Activated CD8-positive, alpha-beta T cell treated with anti-CD3 and anti-CD28 coated beads, Interleukin-2, amount 10 ng/mL, durations not matched to agents 7 days and 5 days (primary cell): ENCODE data around the gene HOOK2. TPM values are rescaled to one million over a fixed set of nuclear protein-coding genes. Genes with fewer than 3 reads are reported as not detected.
"Not testable (repeated sequence)": the region's sequence is repeated elsewhere in the genome, so short reads cannot be mapped to it uniquely, and the experiment has no call there.

Source experiments
- ATAC-seq: fragments of 150-1000 bp; cut with Tn5 transposase; one replicate; pipeline ENCODE4 v1.10.0; 2021; ENCODE audit warnings: moderate library complexity
- CTCF ChIA-PET: fragments of 350-600 bp; sonication (Branson Sonifier 250); formaldehyde crosslinking; loops from one replicate; lab custom pipeline; 2021; ENCODE audit warnings: antibody characterized with exemption; lab: Charles Lee
- POLR2A ChIA-PET: fragments of 350-600 bp; sonication (Branson Sonifier 250); formaldehyde crosslinking; loops from one replicate; lab custom pipeline; 2021; ENCODE audit warnings: antibody characterized with exemption; lab: Charles Lee
- DNase-seq: peaks from one replicate; pipeline ENCODE4 v3.0.0-alpha.2; 2020
- H3K27ac Mint-ChIP-seq: one replicate; pipeline ENCODE4 v1.8.0; 2021; ENCODE audit warnings: mild to moderate bottlenecking, mixed read lengths
- H3K27me3 Mint-ChIP-seq: one replicate; pipeline ENCODE4 v1.8.0; 2021; ENCODE audit warnings: low read depth, mixed read lengths
- H3K36me3 Mint-ChIP-seq: one replicate; pipeline ENCODE4 v1.8.0; 2021; ENCODE audit warnings: low read depth, mixed read lengths
- H3K4me1 Mint-ChIP-seq: one replicate; pipeline ENCODE4 v1.8.0; 2021; ENCODE audit warnings: low read depth, mixed read lengths
- H3K4me3 Mint-ChIP-seq: one replicate; pipeline ENCODE4 v1.8.0; 2021; ENCODE audit warnings: mild to moderate bottlenecking, mixed read lengths
- H3K9me3 Mint-ChIP-seq: one replicate; pipeline ENCODE4 v1.8.0; 2022; ENCODE audit warnings: mixed read lengths; ENCODE audit not compliant: insufficient read depth
- total RNA-seq, 2 experiments: library from RNA; stranded (reverse); gene quantifications; one replicate each; pipeline ENCODE4 v1.2.3, GENCODE V29; 2021

HOOK2 gene
- total RNA-seq, 2 experiments from 2014 or later, result 14.4 to 16.9 TPM

DNA sequence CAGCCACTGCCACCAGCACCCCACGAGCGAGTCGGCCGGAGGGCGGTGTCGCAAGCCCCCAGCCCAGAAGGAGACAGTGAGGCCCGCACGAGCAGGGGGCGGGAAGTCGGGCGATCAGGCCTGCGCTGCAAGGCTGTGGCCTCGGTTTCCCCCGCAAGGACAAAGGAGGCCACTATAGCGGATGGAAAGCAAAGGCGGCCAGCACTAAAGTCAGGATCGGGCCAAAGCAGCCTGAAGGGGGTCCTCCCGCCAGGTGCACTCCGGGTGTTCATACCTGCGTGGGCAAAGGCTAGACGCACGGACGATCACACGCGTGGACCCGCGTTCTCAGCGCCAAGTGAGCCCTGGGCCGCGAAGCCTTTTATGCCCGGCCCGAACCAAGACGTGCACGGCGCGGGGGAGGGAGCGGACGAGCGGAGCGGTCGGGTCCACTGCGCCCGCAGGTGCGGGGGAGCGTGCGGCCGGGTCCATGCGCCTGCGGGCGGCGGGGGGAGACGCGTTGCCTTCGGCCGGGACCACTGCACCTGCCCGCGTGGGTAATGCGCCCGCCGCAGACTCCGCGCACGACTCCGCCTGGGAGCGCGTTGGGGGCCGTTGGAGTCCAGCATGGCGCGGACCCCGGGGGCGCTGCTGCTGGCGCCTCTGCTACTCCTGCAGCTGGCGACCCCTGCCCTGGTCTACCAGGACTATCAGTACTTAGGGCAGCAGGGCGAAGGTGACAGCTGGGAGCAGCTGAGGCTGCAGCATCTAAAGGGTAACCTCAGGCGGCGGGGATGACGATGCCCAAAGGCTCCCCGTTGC, 26.3 kb upstream of the HOOK2 start, which contains the start of the genes PRDX2 and THSD8:
Gene PRDX2 (minus strand): TSS at position 335 of the 801 bp plus-strand sequence. CDS start 539 bp downstream, outside the sequence.
Gene THSD8 (plus strand): TSS at position 604 of the 801 bp plus-strand sequence. CDS start 3 bp downstream, at position 607.
- Mint-ChIP-seq H3K36me3 (peaks cover 10% of the 10 kb centered on the region), H3K4me3 (peak within 1 kb of the TSS; percentile 89), H3K4me1 (peaks cover 32% of the 10 kb centered on the region), H3K27me3 (no peaks in the 10 kb centered on the region), H3K9me3 (no peaks in the 10 kb centered on the region), H3K27ac (peak within 1 kb of the TSS; percentile 81)
- ATAC-seq (peak; percentile 64), DNase-seq (peak; percentile 84)
- ChIA-PET CTCF (interaction anchor here (0.8 to 11.4 kb wide), 12 partner anchors 10 to 164 kb away, joined by 3 to 390 read pairs (median 6); partner anchors contain the start of genes HOOK2 and JUNB), POLR2A (interaction anchor here (0.9 to 4.2 kb wide), 4 partner anchors 10 to 68 kb away, joined by 3 to 34 read pairs (median 4); partner anchors contain the start of gene JUNB)

GRCh38 chr19:12800923-12801465, 25.6 kb upstream of the HOOK2 start:
- ChIA-PET POLR2A (interaction anchor here (0.7 to 4.2 kb wide), 4 partner anchors 9 to 81 kb away, joined by 3 to 34 read pairs (median 4); partner anchors contain the start of gene JUNB), CTCF (interaction anchor here (0.9 to 11.4 kb wide), 5 partner anchors 25 to 165 kb away, joined by 3 to 390 read pairs (median 12); partner anchors contain the start of genes HOOK2 and TRIR)
- peak; percentile 35 for DNase-seq
- Mint-ChIP-seq H3K9me3 (no peaks in the 10 kb centered on the region), H3K36me3 (peaks cover 7% of the 10 kb centered on the region), H3K27me3 (no peaks in the 10 kb centered on the region), H3K4me1 (peaks cover 32% of the 10 kb centered on the region), H3K4me3 (peak overlapping the region; percentile 89), H3K27ac (peak overlapping the region; percentile 81)
- peak; percentile 16 for ATAC-seq

DNA sequence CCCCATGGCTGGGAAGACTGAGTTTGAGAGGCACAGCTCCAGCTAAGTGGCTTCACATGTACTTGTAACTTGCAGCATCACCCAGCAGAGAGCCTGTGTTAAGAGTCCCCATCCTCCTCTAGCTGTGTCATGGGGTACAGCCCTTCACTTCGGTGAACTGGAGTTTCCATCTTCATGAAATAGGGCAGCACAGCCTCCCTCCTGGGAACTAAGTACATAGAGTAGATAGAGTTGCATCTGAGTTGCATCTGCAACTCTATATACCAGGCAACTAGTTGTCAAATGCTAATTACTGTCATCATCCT, 25.1 kb upstream of the HOOK2 start:
- no peaks in the 10 kb centered on the region for H3K27me3 Mint-ChIP-seq
- peak overlapping the region; percentile 81 for H3K27ac Mint-ChIP-seq
- CTCF ChIA-PET, result interaction anchor here (0.9 to 11.4 kb wide), 5 partner anchors 24 to 165 kb away, joined by 3 to 390 read pairs (median 12); partner anchors contain the start of genes HOOK2 and TRIR
- ATAC-seq, result no peak
- H3K4me3 Mint-ChIP-seq, result peak overlapping the region; percentile 89
- H3K9me3 Mint-ChIP-seq, result no peaks in the 10 kb centered on the region
- H3K36me3 Mint-ChIP-seq, result peaks cover 9% of the 10 kb centered on the region
- peaks cover 35% of the 10 kb centered on the region for H3K4me1 Mint-ChIP-seq
- DNase-seq, result peak; percentile 22
- POLR2A ChIA-PET, result interaction anchor here (0.7 to 4.2 kb wide), 4 partner anchors 8 to 80 kb away, joined by 3 to 34 read pairs (median 4); partner anchors contain the start of gene JUNB

DNA sequence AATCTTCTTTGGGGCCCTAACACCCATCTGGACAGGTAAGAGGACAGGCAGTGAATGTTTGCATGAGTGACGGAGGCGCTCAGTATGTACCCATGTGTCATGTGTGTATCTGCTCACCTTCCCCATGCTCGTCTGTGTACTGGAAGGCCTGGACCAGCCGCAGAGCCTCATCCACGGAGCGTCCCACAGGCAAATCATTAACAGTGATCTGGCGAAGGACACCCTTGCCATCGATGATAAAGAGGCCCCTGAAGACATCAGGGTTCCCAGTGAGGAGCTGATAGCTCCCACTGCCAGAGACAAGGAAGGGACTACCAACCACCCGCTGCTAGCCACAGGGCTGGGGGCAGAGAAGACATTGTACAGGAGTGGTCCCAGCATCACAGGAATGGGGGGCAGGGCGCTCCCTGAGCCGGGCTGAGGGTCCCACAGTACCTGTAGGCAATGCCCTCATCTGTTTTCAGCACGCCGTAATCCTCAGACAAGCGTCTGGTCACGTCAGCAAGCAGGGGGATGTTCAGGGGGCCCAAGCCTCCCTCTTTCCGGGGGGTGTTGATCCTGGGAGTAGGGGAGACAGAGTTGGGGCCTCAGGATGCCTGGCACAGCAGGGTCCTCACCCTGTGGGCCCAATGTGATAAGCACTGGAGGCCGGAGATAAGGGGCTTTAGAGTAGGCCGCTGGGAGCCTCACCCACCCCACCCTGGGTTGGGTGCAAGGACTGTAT, 24.6 kb upstream of the HOOK2 start:
- CTCF ChIA-PET, result interaction anchor here (0.8 to 11.4 kb wide), 6 partner anchors 24 to 77 kb away, joined by 3 to 390 read pairs (median 8); partner anchors contain the start of gene HOOK2

GRCh38 chr19:12797607-12798006, 22.3 kb upstream of the HOOK2 start:
- H3K9me3 Mint-ChIP-seq, H3K27me3 Mint-ChIP-seq, H3K27ac Mint-ChIP-seq, H3K4me3 Mint-ChIP-seq, ATAC-seq, DNase-seq: not testable (repeated sequence)
- Mint-ChIP-seq H3K36me3 (peaks cover 15% of the 10 kb centered on the region), H3K4me1 (peaks cover 45% of the 10 kb centered on the region)
- ChIA-PET CTCF (interaction anchor here (1.0 to 11.4 kb wide), 3 partner anchors 22 to 64 kb away, joined by 4 to 390 read pairs (median 383); partner anchors contain the start of gene HOOK2), POLR2A (interaction anchor here (8.4 kb wide), 1 partner anchor 21 kb away, joined by 380 read pairs; the partner anchor contains the start of gene HOOK2)

More for the DNA sequence above, 24.6 kb upstream of the HOOK2 start:
- no peak overlapping the region for H3K27ac Mint-ChIP-seq
- peaks cover 36% of the 10 kb centered on the region for H3K4me1 Mint-ChIP-seq
- no peak for DNase-seq
- POLR2A ChIA-PET, result interaction anchor here (1.4 to 4.2 kb wide), 3 partner anchors 8 to 66 kb away, joined by 5 to 34 read pairs (median 6); partner anchors contain the start of gene JUNB
- no peaks in the 10 kb centered on the region for H3K27me3 Mint-ChIP-seq
- H3K36me3 Mint-ChIP-seq, result peaks cover 9% of the 10 kb centered on the region
- ATAC-seq, result no peak
- no peaks in the 10 kb centered on the region for H3K9me3 Mint-ChIP-seq
- peak overlapping the region; percentile 89 for H3K4me3 Mint-ChIP-seq

GRCh38 chr19:12797141-12797587, 21.8 kb upstream of the HOOK2 start:
- CTCF ChIA-PET, result interaction anchor here (1.0 to 11.4 kb wide), 9 partner anchors 21 to 77 kb away, joined by 4 to 390 read pairs (median 12); partner anchors contain the start of gene HOOK2

DNA sequence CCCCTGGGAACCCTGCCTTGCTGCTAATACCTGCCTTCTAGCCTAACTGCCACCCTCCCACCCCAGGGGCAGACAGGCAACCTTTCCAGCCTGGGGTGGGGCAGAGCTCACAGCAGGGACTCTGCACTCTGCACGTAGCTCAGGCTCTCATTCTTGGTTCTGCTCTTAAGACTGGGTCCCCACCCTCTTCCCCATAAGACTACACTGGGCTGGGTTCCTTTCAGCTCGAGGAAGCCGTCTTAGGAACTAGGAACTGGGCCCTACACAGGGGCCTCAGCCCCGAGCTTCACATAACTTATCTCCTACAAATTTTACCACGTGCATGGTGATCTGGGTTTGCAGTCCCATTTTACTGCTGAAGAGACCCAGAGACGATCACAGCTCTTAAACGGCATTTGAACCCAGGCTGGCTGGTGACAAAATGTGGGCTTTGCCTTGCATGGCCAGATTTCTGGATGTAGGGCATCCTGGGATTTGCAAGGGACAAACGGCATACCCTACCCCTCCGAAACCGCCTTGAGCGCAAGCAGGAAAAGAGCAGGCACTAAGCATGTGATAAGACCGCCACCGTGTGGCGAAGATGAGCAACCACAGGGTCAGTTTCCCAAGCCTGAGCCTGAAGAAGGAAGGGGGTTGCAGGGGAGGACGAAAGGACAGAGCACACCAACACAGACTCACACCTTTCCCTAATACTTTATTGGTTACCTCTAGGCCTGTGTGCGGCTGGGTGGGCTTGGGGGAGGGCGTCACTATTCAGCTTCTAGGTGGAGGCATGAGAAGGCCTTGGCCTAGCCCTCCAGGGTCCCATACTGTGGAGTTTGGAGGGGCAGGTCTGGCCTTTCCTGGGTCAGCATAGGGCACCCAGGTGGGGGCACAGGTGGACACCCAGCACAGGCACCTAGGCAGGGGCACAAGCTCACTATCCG, 21.1 kb upstream of the HOOK2 start:
- POLR2A ChIA-PET, result interaction anchor here (0.7 to 8.4 kb wide), 8 partner anchors 11 to 100 kb away, joined by 3 to 380 read pairs (median 4); partner anchors contain the start of genes FBXW9 and HOOK2
- no peaks in the 10 kb centered on the region for H3K9me3 Mint-ChIP-seq

More at GRCh38 chr19:12797141-12797587, 21.8 kb upstream of the HOOK2 start:
- ATAC-seq (no peak), DNase-seq (no peak)
- POLR2A ChIA-PET, result interaction anchor here (8.4 kb wide), 1 partner anchor 21 kb away, joined by 380 read pairs; the partner anchor contains the start of gene HOOK2
- no peaks in the 10 kb centered on the region for H3K9me3 Mint-ChIP-seq
- H3K27ac Mint-ChIP-seq, result no peak overlapping the region
- H3K4me3 Mint-ChIP-seq, result no peak overlapping the region
- H3K27me3 Mint-ChIP-seq, result no peaks in the 10 kb centered on the region
- H3K36me3 Mint-ChIP-seq, result peaks cover 18% of the 10 kb centered on the region
- peaks cover 41% of the 10 kb centered on the region for H3K4me1 Mint-ChIP-seq

GRCh38 chr19:12794971-12795381, 19.6 kb upstream of the HOOK2 start:
- Mint-ChIP-seq H3K36me3 (peaks cover 21% of the 10 kb centered on the region), H3K4me1 (peaks cover 39% of the 10 kb centered on the region), H3K27me3 (no peaks in the 10 kb centered on the region), H3K4me3 (peak overlapping the region; percentile 65), H3K9me3 (no peaks in the 10 kb centered on the region), H3K27ac (peak overlapping the region; percentile 93)
- DNase-seq, result no peak
- no peak for ATAC-seq
- CTCF ChIA-PET, result interaction anchor here (1.1 to 11.4 kb wide), 12 partner anchors 12 to 872 kb away, joined by 3 to 390 read pairs (median 15); partner anchors contain the start of genes HOOK2 and RNASEH2A
- POLR2A ChIA-PET, result interaction anchor here (1.3 to 8.4 kb wide), 4 partner anchors 19 to 114 kb away, joined by 3 to 380 read pairs (median 4); partner anchors contain the start of gene HOOK2

More for the DNA sequence above, 21.1 kb upstream of the HOOK2 start:
- peaks cover 21% of the 10 kb centered on the region for H3K36me3 Mint-ChIP-seq
- H3K4me1 Mint-ChIP-seq, result peaks cover 39% of the 10 kb centered on the region
- H3K27me3 Mint-ChIP-seq, result no peaks in the 10 kb centered on the region
- CTCF ChIA-PET, result interaction anchor here (0.6 to 11.4 kb wide), 32 partner anchors 9 to 873 kb away, joined by 3 to 390 read pairs (median 4); partner anchors contain the start of genes DNASE2, FBXW9, GET3 and HOOK2
- ATAC-seq (no peak), DNase-seq (peak; percentile 84)
- H3K27ac Mint-ChIP-seq, result peak overlapping the region; percentile 82
- peak overlapping the region; percentile 63 for H3K4me3 Mint-ChIP-seq

GRCh38 chr19:12794196-12794941, 19.0 kb upstream of the HOOK2 start:
- Mint-ChIP-seq H3K4me1 (peaks cover 34% of the 10 kb centered on the region), H3K4me3 (peak overlapping the region; percentile 65), H3K36me3 (peaks cover 17% of the 10 kb centered on the region), H3K27ac (peak overlapping the region; percentile 93), H3K9me3 (no peaks in the 10 kb centered on the region), H3K27me3 (no peaks in the 10 kb centered on the region)
- ChIA-PET CTCF (interaction anchor here (1.1 to 11.4 kb wide), 5 partner anchors 11 to 61 kb away, joined by 4 to 390 read pairs (median 25); partner anchors contain the start of gene HOOK2), POLR2A (interaction anchor here (1.2 to 8.4 kb wide), 5 partner anchors 18 to 113 kb away, joined by 4 to 380 read pairs (median 5); partner anchors contain the start of genes GET3, HOOK2 and TRIR)
- DNase-seq (no peak), ATAC-seq (no peak)
